ENCODE measurements around the gene AKAP3. TPM values are rescaled to one million over a fixed set of nuclear protein-coding genes. Genes with fewer than 3 reads are reported as not detected.

The AKAP3 gene
- total and polyA plus RNA-seq, 4 donors: 0.21 to 2.0 (median 1.0) TPM

- no peak for DNase-seq (ENCODE audit: low spot score)
- H3K27me3 ChIP-seq (ENCODE audit: control insufficient read depth in 4 of 4, insufficient read depth in 4 of 4, low read length in 3 of 4): no peaks in the 10 kb centered on the region
- no peaks in the 10 kb centered on the region for H3K36me3 ChIP-seq (ENCODE audit: control insufficient read depth in 4 of 4, insufficient read depth in 3 of 4, low read depth in 1 of 4, low read length in 3 of 4)
- TF ChIP-seq MAX (IDR thresholded peaks at IDR 0.05) (no peak), NR2F2 (IDR thresholded peaks at IDR 0.05) (no peak), ZBTB33 (IDR thresholded peaks at IDR 0.05) (no peak), TAF1 (conservative IDR thresholded peaks at IDR 0.05) (no peak), CTCF (IDR thresholded peaks at IDR 0.05; ENCODE audit: low read depth, low read length, missing input control) (no peak), EGR1 (IDR thresholded peaks at IDR 0.05; ENCODE audit: low read depth in 2 of 2) (no peak), JUND (IDR thresholded peaks at IDR 0.05) (no peak), RAD21 (IDR thresholded peaks at IDR 0.05) (no peak), HNF4A (conservative IDR thresholded peaks at IDR 0.05) (no peak), GABPA (IDR thresholded peaks at IDR 0.05 in 1 of 2, conservative IDR thresholded peaks at IDR 0.05 in 1 of 2) (no peak), ATF3 (IDR thresholded peaks at IDR 0.05) (no peak), YY1 (IDR thresholded peaks at IDR 0.05) (no peak), FOXA2 (IDR thresholded peaks at IDR 0.05) (no peak), SP1 (IDR thresholded peaks at IDR 0.05) (no peak), HNF4G (IDR thresholded peaks at IDR 0.05) (no peak), REST (IDR thresholded peaks at IDR 0.05) (no peak), FOXA1 (IDR thresholded peaks at IDR 0.05) (no peak), RXRA (IDR thresholded peaks at IDR 0.05) (no peak)
- H3K27ac ChIP-seq (ENCODE audit: low read depth in 1 of 2, low read length in 2 of 2): no peak overlapping the region
- 81% methylated on average over 7 of the region's 7 CpGs for WGBS
- H3K4me3 ChIP-seq (ENCODE audit: low read depth in 1 of 3, low read length in 3 of 3): no peak overlapping the region
- no peak overlapping the region for H3K9ac ChIP-seq (ENCODE audit: low read depth in 1 of 2, low read length in 2 of 2)
- no peaks in the 10 kb centered on the region for H3K4me1 ChIP-seq (ENCODE audit: control insufficient read depth in 4 of 4, insufficient read depth in 4 of 4, low read length in 3 of 4)
- H3K9me3 ChIP-seq (ENCODE audit: control insufficient read depth in 4 of 4, low read length in 3 of 4): no peaks in the 10 kb centered on the region
Observed at GRCh38 chr12:4591180-4591687, 57.6 kb downstream of the AKAP3 start.

Data from liver (tissue), 9 donors.